HG03045 (cell line): Measurements from ENCODE around the gene MRFAP1.
"Not testable (repeated sequence)": the region's sequence is repeated elsewhere in the genome, so short reads cannot be mapped to it uniquely, and the experiment has no call there.

Source experiments
- ATAC-seq: cut with Tn5 transposase; IDR thresholded peaks from one replicate; pipeline ENCODE4 v1.9.1; 2021; ENCODE audit warnings: mild to moderate bottlenecking, moderate library complexity; ENCODE audit not compliant: unreplicated experiment

MRFAP1 gene

GRCh38 chr4:6633091-6633906 is 7.2 kb upstream of the MRFAP1 start:
- ATAC-seq = no peak

DNA sequence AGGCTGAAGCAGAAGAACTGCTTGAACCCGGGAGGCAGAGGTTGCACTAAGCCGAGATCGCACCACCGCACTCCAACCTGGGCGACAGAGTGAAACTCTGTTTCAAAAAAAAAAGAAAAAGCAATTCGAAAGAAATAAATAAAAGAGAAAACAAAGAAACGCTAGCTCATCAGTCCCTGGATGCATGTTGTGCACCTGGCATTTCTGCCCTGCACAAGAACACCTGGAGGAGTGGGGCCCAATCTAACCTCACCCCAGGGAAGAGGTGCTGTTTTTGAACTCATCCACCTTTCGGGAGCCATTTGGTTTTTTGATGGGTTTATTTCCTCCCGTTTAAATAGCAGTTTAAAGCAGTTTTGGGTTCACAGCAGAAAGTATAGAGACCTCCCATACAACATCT is 5.7 kb upstream of the MRFAP1 start:
- ATAC-seq = no peak

DNA sequence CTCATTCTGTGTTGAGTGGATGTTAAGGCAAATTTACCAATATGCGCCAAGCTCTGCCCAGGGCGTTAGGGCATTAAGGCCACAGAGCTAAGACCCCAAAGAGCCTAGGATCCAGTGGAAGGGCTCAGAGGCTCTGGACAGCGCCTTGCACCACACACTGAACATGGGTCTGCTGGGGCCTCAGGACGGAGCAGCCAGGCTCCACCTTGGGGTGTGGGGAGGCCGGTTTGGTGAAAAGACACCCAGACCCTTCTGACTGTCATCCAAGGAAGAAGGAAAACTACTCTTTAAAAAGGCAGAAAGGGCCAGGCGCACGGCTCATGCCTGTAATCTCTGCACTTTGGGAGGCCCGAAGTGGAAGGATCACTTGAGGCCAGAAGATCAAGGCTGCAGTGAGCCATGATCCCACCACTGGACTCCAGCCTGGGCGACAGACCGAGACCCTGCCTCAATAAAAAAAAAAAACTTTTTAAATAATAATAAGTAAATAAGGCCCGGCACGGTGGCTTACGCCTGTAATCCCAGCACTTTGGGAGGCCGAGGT is 1.3 kb upstream of the MRFAP1 start:
- no peak for ATAC-seq

- peak; percentile 29 for ATAC-seq
Observed at GRCh38 chr4:6641164-6641970, 882 bp downstream of the MRFAP1 start.

- ATAC-seq = no peak
Observed at GRCh38 chr4:6641971-6642320, 1.5 kb downstream of the MRFAP1 start.

- ATAC-seq = no peak
Observed at GRCh38 chr4:6643141-6643847, 2.8 kb downstream of the MRFAP1 start.

- no peak for ATAC-seq
Observed at GRCh38 chr4:6644792-6645530, 4.5 kb downstream of the MRFAP1 start.

- no peak for ATAC-seq
Observed at GRCh38 chr4:6647169-6647568, 6.7 kb downstream of the MRFAP1 start.

DNA sequence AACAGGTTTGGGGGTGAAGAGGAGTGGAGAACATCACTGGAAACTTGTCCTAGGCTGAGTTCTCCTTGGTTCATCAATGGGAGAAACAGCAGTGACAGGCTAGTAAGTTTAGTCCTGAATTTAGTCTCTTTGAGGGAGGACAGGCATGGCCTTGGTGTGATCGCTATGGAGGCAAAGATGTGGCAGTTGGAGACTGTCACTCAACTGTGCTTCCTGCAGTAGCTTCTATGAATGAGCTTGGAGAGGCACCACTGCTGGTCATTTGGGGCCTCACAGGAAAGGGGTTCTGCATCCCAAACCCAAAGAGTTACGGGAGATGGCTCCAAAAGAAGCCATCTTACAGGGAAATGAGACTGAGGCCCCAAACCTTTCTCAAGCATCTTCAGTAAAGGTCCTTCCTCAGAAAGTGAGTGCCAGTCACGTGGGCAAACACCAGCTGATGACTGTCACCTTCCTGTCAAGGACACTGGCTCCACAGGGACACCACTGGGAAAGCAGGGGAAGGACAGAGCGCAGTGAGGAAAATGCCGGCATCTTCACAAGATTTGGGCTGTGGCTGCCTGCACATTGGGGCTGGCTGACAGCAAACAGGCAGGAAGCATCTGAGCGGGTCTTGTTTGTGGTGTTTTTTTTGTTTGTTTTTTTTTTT is 7.2 kb downstream of the MRFAP1 start:
- no peak for ATAC-seq

GRCh38 chr4:6649216-6649615 is 8.7 kb downstream of the MRFAP1 start:
- ATAC-seq = no peak

DNA sequence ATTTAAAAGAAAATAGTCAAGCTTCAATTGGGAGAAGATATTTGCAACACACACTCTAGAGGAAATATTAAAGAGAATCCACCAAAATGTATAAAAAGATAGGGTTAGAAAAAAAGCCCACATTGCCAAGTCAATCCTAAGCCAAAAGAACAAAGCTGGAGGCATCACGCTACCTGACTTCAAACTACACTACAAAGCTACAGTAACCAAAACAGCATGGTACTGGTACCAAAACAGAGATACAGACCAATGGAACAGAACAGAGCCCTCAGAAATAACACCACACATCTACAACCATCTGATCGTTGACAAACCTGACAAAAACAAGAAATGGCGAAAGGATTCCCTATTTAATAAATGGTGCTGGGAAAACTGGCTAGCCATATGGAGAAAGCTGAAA is 13.7 kb downstream of the MRFAP1 start:
- ATAC-seq = not testable (repeated sequence)

- not testable (repeated sequence) for ATAC-seq
Observed at GRCh38 chr4:6655291-6655690, 14.8 kb downstream of the MRFAP1 start.

DNA sequence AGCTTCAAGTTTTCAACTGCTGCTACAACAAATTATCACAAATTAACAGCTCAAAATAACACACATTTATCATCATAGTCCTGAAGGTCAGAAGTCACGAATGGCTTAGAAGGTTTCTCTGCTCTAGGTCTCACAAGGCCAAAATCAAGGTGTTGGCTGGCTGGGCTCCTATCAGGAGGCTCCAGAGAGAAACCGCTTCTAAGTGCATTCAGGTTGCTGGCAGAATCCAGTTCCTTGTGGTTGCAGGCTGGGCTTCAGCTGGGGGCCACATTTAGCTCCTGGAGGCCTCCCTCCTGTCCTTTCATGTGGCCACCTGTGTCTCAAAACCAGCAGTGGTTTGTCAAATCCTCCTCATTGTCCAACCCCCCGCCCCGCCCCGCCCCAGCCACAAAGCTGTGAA is 15.4 kb downstream of the MRFAP1 start:
- ATAC-seq = no peak

DNA sequence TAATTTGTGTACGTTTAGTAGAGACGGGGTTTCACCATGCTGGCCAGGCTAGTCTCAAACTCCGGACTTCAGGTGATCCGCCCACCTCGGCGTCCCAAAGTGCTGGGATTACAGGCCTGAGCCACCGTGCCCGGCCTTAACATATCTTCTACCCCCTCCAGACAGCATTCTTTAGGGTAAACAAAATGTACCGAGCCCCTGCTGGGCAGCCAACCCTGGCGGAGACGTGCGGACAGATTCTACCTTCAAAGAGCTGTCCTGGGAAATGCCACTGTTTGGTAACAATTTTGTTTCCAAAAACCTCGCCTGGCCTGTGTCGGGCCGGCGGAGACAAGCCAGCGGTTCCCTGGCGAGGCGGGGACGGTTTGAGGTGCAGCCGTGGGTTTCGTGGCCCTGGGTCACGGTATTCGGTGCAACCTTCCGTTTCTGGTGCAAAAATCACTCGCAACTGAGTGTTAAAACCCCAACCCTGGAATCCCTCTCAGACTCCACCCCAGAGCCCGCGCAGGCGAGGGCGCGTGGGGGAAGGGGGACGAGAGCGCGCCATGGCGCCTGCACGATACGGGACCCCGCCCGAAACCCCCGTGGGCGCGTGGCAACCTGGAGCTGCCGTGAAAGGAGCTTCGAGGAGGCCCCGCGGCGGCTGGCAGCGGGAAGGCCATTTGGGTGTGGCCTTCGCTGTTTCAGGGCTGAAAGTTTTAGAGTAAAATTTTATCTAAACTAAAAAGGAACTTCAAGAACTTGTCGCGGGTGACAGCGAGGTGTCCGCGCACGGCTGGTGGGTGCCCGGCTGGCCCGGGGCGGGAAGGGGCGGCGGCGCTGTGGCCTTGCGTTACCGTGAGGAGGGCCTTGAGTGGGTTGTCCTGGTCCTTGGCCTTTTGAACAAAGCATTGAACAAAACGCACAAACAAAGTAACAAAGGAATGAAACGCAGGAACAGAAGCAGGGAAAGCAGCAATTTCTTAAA is 17.0 kb downstream of the MRFAP1 start:
- ATAC-seq = no peak

DNA sequence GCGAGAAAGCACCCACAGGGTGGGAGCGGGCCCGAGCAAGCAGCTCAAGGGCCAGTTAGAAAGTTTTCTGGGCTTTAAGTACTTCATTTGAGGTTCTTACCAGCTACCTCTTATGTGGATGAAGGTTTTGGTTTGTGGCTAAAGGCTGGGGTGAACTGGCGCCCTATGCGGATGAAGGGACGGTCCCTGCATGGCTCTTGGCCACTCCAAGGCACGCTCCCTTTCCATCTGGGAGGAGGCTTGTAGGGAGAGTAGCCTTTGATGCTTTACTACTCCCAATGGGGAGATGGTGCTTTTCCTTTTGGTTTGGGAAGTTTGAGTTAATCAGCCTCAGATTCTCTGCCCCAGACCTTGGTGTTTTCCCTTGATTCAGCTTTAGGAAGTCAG is 17.7 kb downstream of the MRFAP1 start:
- ATAC-seq = no peak

DNA sequence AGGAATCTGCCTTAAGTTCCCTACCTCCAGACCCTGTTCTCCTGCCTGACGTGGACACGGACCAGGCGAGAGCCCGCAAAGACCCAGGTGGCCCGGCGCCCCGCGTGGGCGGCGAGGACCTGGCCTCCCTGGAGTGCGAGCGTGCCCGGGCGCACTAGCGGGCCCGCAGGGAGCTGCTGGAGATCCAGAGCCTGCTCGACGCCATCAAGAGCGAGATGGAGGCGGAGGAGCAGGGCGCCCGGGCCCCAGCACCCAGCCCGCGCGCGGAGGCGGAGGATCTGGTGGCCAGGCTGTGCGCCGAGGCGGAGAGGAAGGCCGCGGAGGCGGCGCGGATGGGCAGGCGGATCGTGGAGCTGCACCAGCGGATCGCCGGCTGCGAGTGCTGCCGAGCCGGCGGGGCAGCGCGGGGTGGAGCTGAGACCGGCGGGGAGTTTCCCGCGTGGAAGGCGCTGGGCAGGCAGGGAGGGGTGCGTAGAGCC is 18.2 kb downstream of the MRFAP1 start:
- ATAC-seq = no peak

- ATAC-seq = no peak
Observed at GRCh38 chr4:6659897-6660296, 19.4 kb downstream of the MRFAP1 start.

GRCh38 chr4:6660430-6660829 is 19.9 kb downstream of the MRFAP1 start:
- ATAC-seq = no peak

GRCh38 chr4:6662591-6662990 is 22.1 kb downstream of the MRFAP1 start:
- ATAC-seq = no peak
